WTC11 (cell line): ENCODE data around the gene ATF6B. TPM values are rescaled to one million over a fixed set of nuclear protein-coding genes. Genes with fewer than 3 reads are reported as not detected.

Experiments
- ATAC-seq: fragments of 200-7000 bp; cut with Tn5 transposase; 2 replicates; pipeline ENCODE4 v1.10.0; 2021; ENCODE audit warnings: mild to moderate bottlenecking, moderate library complexity
- CTCF ChIA-PET: fragments of 300-600 bp; sonication (Branson Sonifier 250); formaldehyde crosslinking; loops from one replicate; lab custom pipeline; 2021; ENCODE audit warnings: antibody characterized with exemption; lab: Charles Lee
- POLR2A ChIA-PET: fragments of 350-600 bp; sonication (Branson Sonifier 250); formaldehyde crosslinking; loops from one replicate; lab custom pipeline; 2021; ENCODE audit warnings: antibody characterized with exemption; lab: Charles Lee
- DNase-seq: peaks from one replicate; pipeline ENCODE4 v3.0.0; 2021; ENCODE audit warnings: low spot score
- H3K27ac Mint-ChIP-seq: 2 replicates; pipeline ENCODE4 v1.8.0; 2021; ENCODE audit warnings: mixed read lengths
- H3K27me3 Mint-ChIP-seq: 2 replicates; pipeline ENCODE4 v1.8.0; 2021; ENCODE audit warnings: low read depth, mild to moderate bottlenecking, moderate library complexity, mixed read lengths
- H3K36me3 Mint-ChIP-seq: 2 replicates; pipeline ENCODE4 v1.8.0; 2021; ENCODE audit warnings: mixed read lengths
- H3K4me1 Mint-ChIP-seq: 2 replicates; pipeline ENCODE4 v1.8.0; 2022; ENCODE audit warnings: mixed read lengths
- H3K4me3 Mint-ChIP-seq: 2 replicates; pipeline ENCODE4 v1.8.0; 2021; ENCODE audit warnings: mild to moderate bottlenecking, moderate library complexity, mixed read lengths
- H3K9me3 Mint-ChIP-seq: 2 replicates; pipeline ENCODE4 v1.8.0; 2021; ENCODE audit warnings: mixed read lengths
- CBFB ChIP-seq: sonication (generic); formaldehyde crosslinking; IDR thresholded peaks from 2 replicates; pipeline ENCODE4 v1.8.1; 2022; ENCODE audit warnings: mild to moderate bottlenecking, low read depth, missing genetic modification reagents
- CREB1 ChIP-seq: sonication (generic); formaldehyde crosslinking; IDR thresholded peaks from 2 replicates; pipeline ENCODE4 v1.8.0; 2023; ENCODE audit warnings: mild to moderate bottlenecking, missing genetic modification reagents
- ELF4 ChIP-seq: sonication (generic); formaldehyde crosslinking; IDR thresholded peaks from 2 replicates; pipeline ENCODE4 v1.8.1; 2022; ENCODE audit warnings: low read depth, mild to moderate bottlenecking, moderate library complexity, missing genetic modification reagents
- EMX1 ChIP-seq: fragments of 250-450 bp; sonication (Bioruptor Pico); IDR thresholded peaks from 2 replicates; pipeline ENCODE4 v1.8.0; 2021; ENCODE audit warnings: mild to moderate bottlenecking
- FOXJ3 ChIP-seq: sonication (generic); formaldehyde crosslinking; IDR thresholded peaks from 2 replicates; pipeline ENCODE4 v1.9.0; 2021; ENCODE audit warnings: missing genetic modification reagents, mild to moderate bottlenecking, borderline replicate concordance
- FOXK1 ChIP-seq: sonication (generic); formaldehyde crosslinking; IDR thresholded peaks from 2 replicates; pipeline ENCODE4 v1.8.0; 2022; ENCODE audit warnings: mild to moderate bottlenecking, moderate library complexity, missing genetic modification reagents
- GABPB1 ChIP-seq: sonication (generic); formaldehyde crosslinking; IDR thresholded peaks from 2 replicates; pipeline ENCODE4 v1.8.1; 2023; ENCODE audit warnings: mild to moderate bottlenecking, missing genetic modification reagents
- GTF2I ChIP-seq: fragments of 250-450 bp; sonication (Bioruptor Pico); conservative IDR thresholded peaks from 2 replicates; pipeline ENCODE4 v1.4.0; 2021; ENCODE audit warnings: mild to moderate bottlenecking
- MAX ChIP-seq: sonication (generic); formaldehyde crosslinking; IDR thresholded peaks from 2 replicates; pipeline ENCODE4 v1.8.0; 2022; ENCODE audit warnings: mild to moderate bottlenecking, missing genetic modification reagents
- NFATC4 ChIP-seq: fragments of 250-450 bp; sonication (Bioruptor Pico); IDR thresholded peaks from 2 replicates; pipeline ENCODE4 v1.9.0; 2021; ENCODE audit warnings: mild to moderate bottlenecking
- NFYB ChIP-seq: sonication (generic); formaldehyde crosslinking; conservative IDR thresholded peaks from 2 replicates; pipeline ENCODE4 v1.8.0; 2022; ENCODE audit warnings: low read depth, missing genetic modification reagents
- NR1H2 ChIP-seq: sonication (generic); formaldehyde crosslinking; IDR thresholded peaks from 2 replicates; pipeline ENCODE4 v1.9.0; 2021; ENCODE audit warnings: mild to moderate bottlenecking, moderate library complexity, missing genetic modification reagents
- NR2C2 ChIP-seq: sonication (generic); formaldehyde crosslinking; IDR thresholded peaks from 2 replicates; pipeline ENCODE4 v1.8.0; 2022; ENCODE audit warnings: mild to moderate bottlenecking, missing genetic modification reagents
- SMAD3 ChIP-seq: sonication (generic); formaldehyde crosslinking; IDR thresholded peaks from 2 replicates; pipeline ENCODE4 v1.8.0; 2022; ENCODE audit warnings: missing genetic modification reagents, mild to moderate bottlenecking, borderline replicate concordance
- SMAD4 ChIP-seq: sonication (generic); formaldehyde crosslinking; IDR thresholded peaks from 2 replicates; pipeline ENCODE4 v1.8.0; 2022; ENCODE audit warnings: mild to moderate bottlenecking, missing genetic modification reagents
- TCF7 ChIP-seq: sonication (generic); formaldehyde crosslinking; IDR thresholded peaks from 2 replicates; pipeline ENCODE4 v1.8.0; 2022; ENCODE audit warnings: mild to moderate bottlenecking, low read depth, missing genetic modification reagents, moderate library complexity
- TEAD1 ChIP-seq: sonication (generic); formaldehyde crosslinking; IDR thresholded peaks from 2 replicates; pipeline ENCODE4 v1.8.0; 2022; ENCODE audit warnings: mild to moderate bottlenecking, missing genetic modification reagents
- TEAD4 ChIP-seq: sonication (generic); formaldehyde crosslinking; IDR thresholded peaks from 2 replicates; pipeline ENCODE4 v1.8.0; 2022; ENCODE audit warnings: mild to moderate bottlenecking, missing genetic modification reagents
- ZNF121 ChIP-seq: sonication (generic); formaldehyde crosslinking; IDR thresholded peaks from 2 replicates; pipeline ENCODE4 v1.8.0; 2023; ENCODE audit warnings: missing genetic modification reagents
- ZNF219 ChIP-seq: sonication (generic); formaldehyde crosslinking; IDR thresholded peaks from 2 replicates; pipeline ENCODE4 v1.8.0; 2023; ENCODE audit warnings: missing genetic modification reagents, mild to moderate bottlenecking, borderline replicate concordance
- ZNF396 ChIP-seq: fragments of 250-450 bp; sonication (Bioruptor Pico); IDR thresholded peaks from 2 replicates; pipeline ENCODE4 v1.8.0; 2021; ENCODE audit warnings: mild to moderate bottlenecking, moderate library complexity, borderline replicate concordance
- ZNF416 ChIP-seq: fragments of 250-450 bp; sonication (Bioruptor Pico); IDR thresholded peaks from 2 replicates; pipeline ENCODE4 v1.9.0; 2021; ENCODE audit warnings: mild to moderate bottlenecking, inconsistent platforms
- total RNA-seq: library from RNA; stranded (reverse); gene quantifications from 3 replicates; pipeline ENCODE4 v1.2.3, GENCODE V29; 2021
- TF ChIP-seq, protein P1 (sequence below): sonication (generic); formaldehyde crosslinking; IDR thresholded peaks from 2 replicates; pipeline ENCODE4 v1.8.0; 2023; ENCODE audit warnings: mild to moderate bottlenecking, missing genetic modification reagents
- TF ChIP-seq, protein P2 (sequence below): sonication (generic); formaldehyde crosslinking; IDR thresholded peaks from 2 replicates; pipeline ENCODE4 v1.8.0; 2022; ENCODE audit warnings: mild to moderate bottlenecking, missing genetic modification reagents
- TF ChIP-seq, protein P3 (sequence below): sonication (generic); formaldehyde crosslinking; conservative IDR thresholded peaks from 2 replicates; pipeline ENCODE4 v1.8.1; 2023; ENCODE audit warnings: mild to moderate bottlenecking, low read depth, missing genetic modification reagents, moderate library complexity

The ATF6B gene
- total RNA-seq, 1 experiment from 2014 or later = 47.5 TPM

GRCh38 chr6:32139590-32139989 is 11.5 kb upstream of the ATF6B start:
- Mint-ChIP-seq H3K27ac (no peak overlapping the region), H3K36me3 (no peaks in the 10 kb centered on the region), H3K9me3 (no peaks in the 10 kb centered on the region), H3K4me3 (no peak overlapping the region), H3K27me3 (peaks cover 16% of the 10 kb centered on the region), H3K4me1 (no peaks in the 10 kb centered on the region)
- ATAC-seq (no peak), DNase-seq (no peak)
- no peak for TF ChIP-seq ZNF219 (CRISPR knock-in tag)
- TF ChIP-seq GABPB1 (CRISPR knock-in tag) = no peak
- CTCF ChIA-PET = interaction anchor here (1.4 to 2.4 kb wide), 2 partner anchors 9 to 10 kb away, joined by 4 to 16 read pairs; partner anchors contain the start of gene FKBPL
- POLR2A ChIA-PET = no interaction called here

GRCh38 chr6:32137454-32137853 is 9.4 kb upstream of the ATF6B start:
- Mint-ChIP-seq H3K4me1 (no peaks in the 10 kb centered on the region), H3K27ac (no peak overlapping the region), H3K36me3 (no peaks in the 10 kb centered on the region), H3K9me3 (no peaks in the 10 kb centered on the region), H3K27me3 (peaks cover 30% of the 10 kb centered on the region)
- ChIA-PET CTCF (interaction anchor here (2.4 kb wide), 1 partner anchor 11 kb away, joined by 16 read pairs; no protein-coding TSS in a partner anchor), POLR2A (no interaction called here)
- DNase-seq = no peak
- TF ChIP-seq ELF4 (CRISPR knock-in tag) (no peak), TEAD4 (CRISPR knock-in tag) (no peak), SMAD4 (CRISPR knock-in tag) (no peak), GTF2I (no peak), NFATC4 (CRISPR knock-in tag) (no peak), ZNF416 (CRISPR knock-in tag) (no peak), TCF7 (CRISPR knock-in tag) (no peak), ZNF396 (no peak), CREB1 (CRISPR knock-in tag) (no peak), MAX (CRISPR knock-in tag) (no peak), FOXK1 (CRISPR knock-in tag) (no peak), ZNF121 (CRISPR knock-in tag) (no peak), CBFB (CRISPR knock-in tag) (no peak), NR2C2 (CRISPR knock-in tag) (no peak), GABPB1 (CRISPR knock-in tag) (no peak), FOXJ3 (CRISPR knock-in tag) (no peak), EMX1 (CRISPR knock-in tag) (no peak)
- TF ChIP-seq, protein P1, sequence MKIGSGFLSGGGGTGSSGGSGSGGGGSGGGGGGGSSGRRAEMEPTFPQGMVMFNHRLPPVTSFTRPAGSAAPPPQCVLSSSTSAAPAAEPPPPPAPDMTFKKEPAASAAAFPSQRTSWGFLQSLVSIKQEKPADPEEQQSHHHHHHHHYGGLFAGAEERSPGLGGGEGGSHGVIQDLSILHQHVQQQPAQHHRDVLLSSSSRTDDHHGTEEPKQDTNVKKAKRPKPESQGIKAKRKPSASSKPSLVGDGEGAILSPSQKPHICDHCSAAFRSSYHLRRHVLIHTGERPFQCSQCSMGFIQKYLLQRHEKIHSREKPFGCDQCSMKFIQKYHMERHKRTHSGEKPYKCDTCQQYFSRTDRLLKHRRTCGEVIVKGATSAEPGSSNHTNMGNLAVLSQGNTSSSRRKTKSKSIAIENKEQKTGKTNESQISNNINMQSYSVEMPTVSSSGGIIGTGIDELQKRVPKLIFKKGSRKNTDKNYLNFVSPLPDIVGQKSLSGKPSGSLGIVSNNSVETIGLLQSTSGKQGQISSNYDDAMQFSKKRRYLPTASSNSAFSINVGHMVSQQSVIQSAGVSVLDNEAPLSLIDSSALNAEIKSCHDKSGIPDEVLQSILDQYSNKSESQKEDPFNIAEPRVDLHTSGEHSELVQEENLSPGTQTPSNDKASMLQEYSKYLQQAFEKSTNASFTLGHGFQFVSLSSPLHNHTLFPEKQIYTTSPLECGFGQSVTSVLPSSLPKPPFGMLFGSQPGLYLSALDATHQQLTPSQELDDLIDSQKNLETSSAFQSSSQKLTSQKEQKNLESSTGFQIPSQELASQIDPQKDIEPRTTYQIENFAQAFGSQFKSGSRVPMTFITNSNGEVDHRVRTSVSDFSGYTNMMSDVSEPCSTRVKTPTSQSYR = no peak
- TF ChIP-seq, protein P2, sequence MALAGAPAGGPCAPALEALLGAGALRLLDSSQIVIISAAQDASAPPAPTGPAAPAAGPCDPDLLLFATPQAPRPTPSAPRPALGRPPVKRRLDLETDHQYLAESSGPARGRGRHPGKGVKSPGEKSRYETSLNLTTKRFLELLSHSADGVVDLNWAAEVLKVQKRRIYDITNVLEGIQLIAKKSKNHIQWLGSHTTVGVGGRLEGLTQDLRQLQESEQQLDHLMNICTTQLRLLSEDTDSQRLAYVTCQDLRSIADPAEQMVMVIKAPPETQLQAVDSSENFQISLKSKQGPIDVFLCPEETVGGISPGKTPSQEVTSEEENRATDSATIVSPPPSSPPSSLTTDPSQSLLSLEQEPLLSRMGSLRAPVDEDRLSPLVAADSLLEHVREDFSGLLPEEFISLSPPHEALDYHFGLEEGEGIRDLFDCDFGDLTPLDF (CRISPR knock-in tag) = no peak
- TF ChIP-seq, all 79 proteins: peak for 0
- no peak for ATAC-seq
- H3K4me3 Mint-ChIP-seq = no peak overlapping the region

DNA sequence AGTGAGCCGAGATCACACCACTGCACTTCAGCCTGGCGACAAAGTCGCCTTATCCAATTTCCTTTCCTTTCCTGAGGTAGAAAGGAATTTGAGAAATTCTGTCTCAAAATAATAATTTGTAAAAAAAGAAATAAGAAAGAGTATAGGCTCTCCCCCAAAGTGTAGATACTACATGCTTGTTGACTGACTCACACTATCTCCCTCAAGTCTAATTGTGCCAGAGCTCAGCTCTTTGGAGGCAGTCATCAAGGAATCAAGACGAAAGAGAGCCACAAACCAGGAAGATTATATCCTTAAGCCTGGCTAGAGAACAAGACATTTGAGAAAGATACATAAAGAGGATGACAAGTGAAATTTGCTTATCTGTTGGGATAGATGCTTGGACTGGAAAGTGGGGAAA is 5.7 kb upstream of the ATF6B start:
- DNase-seq = no peak
- TF ChIP-seq NR1H2 (no peak), SMAD4 (CRISPR knock-in tag) (no peak), TEAD1 (CRISPR knock-in tag) (no peak), SMAD3 (CRISPR knock-in tag) (no peak), GABPB1 (CRISPR knock-in tag) (no peak), NFYB (CRISPR knock-in tag) (no peak), NR2C2 (CRISPR knock-in tag) (no peak)
- TF ChIP-seq, protein P3, sequence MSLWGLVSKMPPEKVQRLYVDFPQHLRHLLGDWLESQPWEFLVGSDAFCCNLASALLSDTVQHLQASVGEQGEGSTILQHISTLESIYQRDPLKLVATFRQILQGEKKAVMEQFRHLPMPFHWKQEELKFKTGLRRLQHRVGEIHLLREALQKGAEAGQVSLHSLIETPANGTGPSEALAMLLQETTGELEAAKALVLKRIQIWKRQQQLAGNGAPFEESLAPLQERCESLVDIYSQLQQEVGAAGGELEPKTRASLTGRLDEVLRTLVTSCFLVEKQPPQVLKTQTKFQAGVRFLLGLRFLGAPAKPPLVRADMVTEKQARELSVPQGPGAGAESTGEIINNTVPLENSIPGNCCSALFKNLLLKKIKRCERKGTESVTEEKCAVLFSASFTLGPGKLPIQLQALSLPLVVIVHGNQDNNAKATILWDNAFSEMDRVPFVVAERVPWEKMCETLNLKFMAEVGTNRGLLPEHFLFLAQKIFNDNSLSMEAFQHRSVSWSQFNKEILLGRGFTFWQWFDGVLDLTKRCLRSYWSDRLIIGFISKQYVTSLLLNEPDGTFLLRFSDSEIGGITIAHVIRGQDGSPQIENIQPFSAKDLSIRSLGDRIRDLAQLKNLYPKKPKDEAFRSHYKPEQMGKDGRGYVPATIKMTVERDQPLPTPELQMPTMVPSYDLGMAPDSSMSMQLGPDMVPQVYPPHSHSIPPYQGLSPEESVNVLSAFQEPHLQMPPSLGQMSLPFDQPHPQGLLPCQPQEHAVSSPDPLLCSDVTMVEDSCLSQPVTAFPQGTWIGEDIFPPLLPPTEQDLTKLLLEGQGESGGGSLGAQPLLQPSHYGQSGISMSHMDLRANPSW = no peak

More for the DNA sequence above, 5.7 kb upstream of the ATF6B start:
- ATAC-seq = no peak
- ChIA-PET CTCF (no interaction called here), POLR2A (no interaction called here)
- Mint-ChIP-seq H3K4me1 (peaks cover 7% of the 10 kb centered on the region), H3K9me3 (no peaks in the 10 kb centered on the region), H3K4me3 (no peak overlapping the region), H3K27me3 (peaks cover 27% of the 10 kb centered on the region), H3K27ac (no peak overlapping the region), H3K36me3 (no peaks in the 10 kb centered on the region)
